ENCODE results near the gene TRIOBP. TPM values are rescaled to one million over a fixed set of nuclear protein-coding genes. Genes with fewer than 3 reads are reported as not detected.

Gene TRIOBP
- total and polyA plus RNA-seq, 2 donors from 2014 or later, result 32.1 to 125 TPM

- intact Hi-C loops (cut with DNase I), result no loop called here
- H3K4me1 ChIP-seq (ENCODE audit: control insufficient read depth in 2 of 3, insufficient read depth in 2 of 3, low read depth in 1 of 3, low read length in 3 of 3), result peaks cover 0 to 48% (median 28%) of the 10 kb centered on the region in 3 donors
- DNase-seq (peak in 3 of 5 donors; percentile 56 to 80 (median 64)), FAIRE-seq (no peak)
- peak overlapping the region; percentile 85 to 89 for H3K27ac ChIP-seq (ENCODE audit: low read depth in 2 of 2, low read length in 2 of 2)
- no peak for TF ChIP-seq CTCF (IDR thresholded peaks at IDR 0.05; ENCODE audit: borderline replicate concordance, extremely low read depth, insufficient read depth)
- no peaks in the 10 kb centered on the region for H3K27me3 ChIP-seq (ENCODE audit: control insufficient read depth, insufficient read depth, low read length)
- no peaks in the 10 kb centered on the region for H3K36me3 ChIP-seq (ENCODE audit: control insufficient read depth in 2 of 3, insufficient read depth in 3 of 3, low read length in 3 of 3)
- peak overlapping the region; percentile 65 to 92 (median 85) for H3K9ac ChIP-seq (ENCODE audit: low read length in 3 of 3)
- H3K4me3 ChIP-seq (ENCODE audit: low read length in 3 of 3), result peak overlapping the region; percentile 77 to 89 (median 81)
- no peaks in the 10 kb centered on the region for H3K9me3 ChIP-seq (ENCODE audit: control insufficient read depth in 2 of 3, insufficient read depth in 1 of 3, low read length in 3 of 3)
These were observed 50.3 kb downstream of the TRIOBP start for GRCh38 chr22:37747080-37747714.

DNA sequence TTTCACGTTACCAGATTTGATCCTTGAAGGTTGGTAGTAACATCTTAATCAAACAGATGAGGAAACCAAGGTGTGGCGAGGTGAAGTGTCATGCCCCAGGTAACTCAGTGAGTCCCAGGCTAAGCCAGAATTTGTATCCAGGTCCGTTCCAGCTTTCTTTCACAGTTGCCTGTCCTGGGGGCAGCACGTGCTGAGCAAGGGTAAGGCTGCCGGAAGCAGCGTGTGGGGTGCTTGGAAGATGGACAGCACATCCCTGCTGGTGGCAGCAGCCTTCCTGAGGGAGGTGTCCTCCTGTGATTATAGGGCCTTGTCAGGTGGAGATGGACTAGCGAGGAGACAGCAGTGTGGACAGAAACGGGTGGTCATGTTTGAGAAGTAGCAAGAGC is 50.9 kb downstream of the TRIOBP start:
- TF ChIP-seq CTCF (IDR thresholded peaks at IDR 0.05; ENCODE audit: borderline replicate concordance, extremely low read depth, insufficient read depth), result no peak
- intact Hi-C loops (cut with DNase I), result no loop called here
- no peaks in the 10 kb centered on the region for H3K9me3 ChIP-seq (ENCODE audit: control insufficient read depth in 2 of 3, insufficient read depth in 1 of 3, low read length in 3 of 3)
- H3K9ac ChIP-seq (ENCODE audit: low read length in 3 of 3), result peak overlapping the region in 1 of 3 donors; percentile 51
- no peak for DNase-seq
- H3K4me1 ChIP-seq (ENCODE audit: control insufficient read depth in 2 of 3, insufficient read depth in 2 of 3, low read depth in 1 of 3, low read length in 3 of 3), result peaks cover 0 to 50% (median 33%) of the 10 kb centered on the region in 3 donors
- no peaks in the 10 kb centered on the region for H3K27me3 ChIP-seq (ENCODE audit: control insufficient read depth, insufficient read depth, low read length)
- FAIRE-seq, result no peak
- H3K4me3 ChIP-seq (ENCODE audit: low read length in 3 of 3), result peak overlapping the region; percentile 21 to 89 (median 77)
- no peaks in the 10 kb centered on the region for H3K36me3 ChIP-seq (ENCODE audit: control insufficient read depth in 2 of 3, insufficient read depth in 3 of 3, low read length in 3 of 3)
- peak overlapping the region; percentile 5 to 53 for H3K27ac ChIP-seq (ENCODE audit: low read depth in 2 of 2, low read length in 2 of 2)

GRCh38 chr22:37748659-37749058 is 51.8 kb downstream of the TRIOBP start:
- Histone ChIP-seq H3K36me3 (ENCODE audit: control insufficient read depth in 2 of 3, insufficient read depth in 3 of 3, low read length in 3 of 3) (no peaks in the 10 kb centered on the region), H3K27me3 (ENCODE audit: control insufficient read depth, insufficient read depth, low read length) (no peaks in the 10 kb centered on the region), H3K4me3 (ENCODE audit: low read length in 3 of 3) (no peak overlapping the region), H3K9me3 (ENCODE audit: control insufficient read depth in 2 of 3, insufficient read depth in 1 of 3, low read length in 3 of 3) (no peaks in the 10 kb centered on the region), H3K9ac (ENCODE audit: low read length in 3 of 3) (peak overlapping the region in 1 of 3 donors; percentile 26), H3K27ac (ENCODE audit: low read depth in 2 of 2, low read length in 2 of 2) (peak overlapping the region in 1 of 2 donors; percentile 27), H3K4me1 (ENCODE audit: control insufficient read depth in 2 of 3, insufficient read depth in 2 of 3, low read depth in 1 of 3, low read length in 3 of 3) (peaks cover 0 to 55% (median 34%) of the 10 kb centered on the region in 3 donors)
- no peak for TF ChIP-seq CTCF (IDR thresholded peaks at IDR 0.05; ENCODE audit: borderline replicate concordance, extremely low read depth, insufficient read depth)
- no peak for FAIRE-seq
- intact Hi-C loops (cut with DNase I), result no loop called here
- DNase-seq, result no peak

Measured in kidney (tissue), 14 donors.